ENCODE results near the gene MTR.

The MTR gene

DNA sequence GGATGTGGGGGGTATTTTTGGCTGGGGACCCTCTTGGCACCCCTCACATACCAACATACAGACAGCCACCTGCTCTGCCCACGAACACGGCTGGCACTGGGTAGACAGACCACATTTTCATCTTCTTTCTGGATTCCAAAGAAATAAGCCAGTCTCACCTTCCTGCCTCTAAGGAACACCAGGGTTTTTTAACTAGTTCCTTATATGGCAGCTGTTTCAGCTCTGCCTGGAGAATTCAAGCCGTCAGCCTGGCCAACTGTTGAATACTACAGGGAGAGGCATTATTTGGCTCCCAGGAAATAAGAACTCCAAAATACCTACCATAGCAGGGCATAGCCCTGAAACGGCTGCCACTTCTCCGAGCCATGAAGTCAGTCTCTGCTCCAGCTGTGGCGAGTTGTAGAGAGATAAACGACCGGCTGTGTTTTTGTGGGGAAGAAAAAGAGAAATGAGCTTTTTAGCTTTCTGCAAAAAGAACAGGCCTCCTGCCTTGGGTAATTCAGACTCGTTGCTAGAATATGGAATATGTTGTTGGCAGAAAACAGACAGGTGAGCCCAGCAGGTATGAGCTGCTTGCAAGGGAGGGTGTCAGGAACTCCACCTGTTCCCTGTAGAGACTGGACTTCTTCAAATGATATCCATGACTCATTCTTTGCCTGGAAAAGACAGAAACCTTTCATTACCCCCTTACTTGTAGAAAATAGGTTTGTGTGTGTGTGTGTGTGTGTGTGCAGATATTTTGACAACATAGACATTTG, 157.3 kb downstream of the MTR start:
- H3K27me3 ChIP-seq (replicated peaks; ENCODE audit: insufficient read depth, low read length) = no peaks in the 10 kb centered on the region
- H3K79me2 ChIP-seq (ENCODE audit: low read length) = no peaks in the 10 kb centered on the region
- no peaks in the 10 kb centered on the region for H3F3A ChIP-seq (ENCODE audit: insufficient read depth, low read length)
- H3K9ac ChIP-seq (ENCODE audit: low read length) = no peak overlapping the region
- TF ChIP-seq, protein P1, sequence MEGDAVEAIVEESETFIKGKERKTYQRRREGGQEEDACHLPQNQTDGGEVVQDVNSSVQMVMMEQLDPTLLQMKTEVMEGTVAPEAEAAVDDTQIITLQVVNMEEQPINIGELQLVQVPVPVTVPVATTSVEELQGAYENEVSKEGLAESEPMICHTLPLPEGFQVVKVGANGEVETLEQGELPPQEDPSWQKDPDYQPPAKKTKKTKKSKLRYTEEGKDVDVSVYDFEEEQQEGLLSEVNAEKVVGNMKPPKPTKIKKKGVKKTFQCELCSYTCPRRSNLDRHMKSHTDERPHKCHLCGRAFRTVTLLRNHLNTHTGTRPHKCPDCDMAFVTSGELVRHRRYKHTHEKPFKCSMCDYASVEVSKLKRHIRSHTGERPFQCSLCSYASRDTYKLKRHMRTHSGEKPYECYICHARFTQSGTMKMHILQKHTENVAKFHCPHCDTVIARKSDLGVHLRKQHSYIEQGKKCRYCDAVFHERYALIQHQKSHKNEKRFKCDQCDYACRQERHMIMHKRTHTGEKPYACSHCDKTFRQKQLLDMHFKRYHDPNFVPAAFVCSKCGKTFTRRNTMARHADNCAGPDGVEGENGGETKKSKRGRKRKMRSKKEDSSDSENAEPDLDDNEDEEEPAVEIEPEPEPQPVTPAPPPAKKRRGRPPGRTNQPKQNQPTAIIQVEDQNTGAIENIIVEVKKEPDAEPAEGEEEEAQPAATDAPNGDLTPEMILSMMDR (IDR thresholded peaks at IDR 0.05; ENCODE audit: low read length) = no peak
- TF ChIP-seq EZH2phosphoT487 (IDR thresholded peaks at IDR 0.05; ENCODE audit: low read length) = no peak
- no peak for TF ChIP-seq EZH2 (optimal IDR thresholded peaks at IDR 0.05; ENCODE audit: low read depth, low read length)
- H3K4me1 ChIP-seq (ENCODE audit: low read length) = no peaks in the 10 kb centered on the region
- no peak for DNase-seq
- H3K9me3 ChIP-seq (replicated peaks; ENCODE audit: insufficient read depth, low read length) = no peaks in the 10 kb centered on the region
- no peaks in the 10 kb centered on the region for H3K9me2 ChIP-seq (replicated peaks; ENCODE audit: insufficient read depth, low read length)
- H3K4me2 ChIP-seq (ENCODE audit: low read depth, low read length) = no peak overlapping the region
- no peak overlapping the region for H3K4me3 ChIP-seq (ENCODE audit: low read length)
- no peaks in the 10 kb centered on the region for H4K20me1 ChIP-seq (ENCODE audit: insufficient read depth, low read length)
- no peak overlapping the region for H3K27ac ChIP-seq (ENCODE audit: low read length)
- H2AFZ ChIP-seq (ENCODE audit: low read length) = no peak overlapping the region
- H3K36me3 ChIP-seq (replicated peaks; ENCODE audit: insufficient read depth, low read length) = no peaks in the 10 kb centered on the region

DNA sequence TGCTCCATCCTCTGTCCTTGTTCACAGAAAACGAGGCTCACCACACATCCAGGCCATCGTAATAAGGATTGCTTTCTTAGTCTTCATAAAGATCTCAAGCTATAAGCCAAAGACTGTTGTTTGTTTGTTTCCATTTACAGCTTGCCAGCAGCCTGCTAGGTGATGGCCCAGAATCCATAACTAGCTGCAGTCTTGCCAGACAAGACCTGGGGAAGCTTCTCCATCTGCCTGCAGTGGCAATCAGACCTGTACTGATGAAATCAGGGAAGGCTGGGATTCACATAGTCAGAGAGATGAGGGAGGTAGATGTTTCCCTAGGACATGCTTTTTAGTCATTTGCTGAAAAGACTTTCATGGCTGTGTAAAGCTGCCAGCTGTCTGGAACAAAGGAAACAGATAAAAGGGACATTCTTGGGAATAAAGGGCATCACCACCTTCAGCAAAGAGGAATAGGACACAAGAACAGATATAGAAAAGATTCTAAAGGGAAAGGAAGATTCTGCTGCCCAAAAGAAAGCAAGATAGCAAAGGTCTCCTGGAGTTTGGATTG, 158.1 kb downstream of the MTR start:
- Histone ChIP-seq H3F3A (ENCODE audit: insufficient read depth, low read length) (no peaks in the 10 kb centered on the region), H3K9me2 (replicated peaks; ENCODE audit: insufficient read depth, low read length) (no peaks in the 10 kb centered on the region), H3K9me3 (replicated peaks; ENCODE audit: insufficient read depth, low read length) (no peaks in the 10 kb centered on the region), H3K27me3 (replicated peaks; ENCODE audit: insufficient read depth, low read length) (no peaks in the 10 kb centered on the region), H4K20me1 (ENCODE audit: insufficient read depth, low read length) (no peaks in the 10 kb centered on the region), H3K36me3 (replicated peaks; ENCODE audit: insufficient read depth, low read length) (no peaks in the 10 kb centered on the region), H3K79me2 (ENCODE audit: low read length) (no peaks in the 10 kb centered on the region), H2AFZ (ENCODE audit: low read length) (no peak overlapping the region), H3K4me3 (ENCODE audit: low read length) (no peak overlapping the region), H3K9ac (ENCODE audit: low read length) (no peak overlapping the region), H3K27ac (ENCODE audit: low read length) (no peak overlapping the region), H3K4me2 (ENCODE audit: low read depth, low read length) (no peak overlapping the region), H3K4me1 (ENCODE audit: low read length) (no peaks in the 10 kb centered on the region)
- DNase-seq = no peak
- TF ChIP-seq EZH2phosphoT487 (IDR thresholded peaks at IDR 0.05; ENCODE audit: low read length) (no peak), EZH2 (optimal IDR thresholded peaks at IDR 0.05; ENCODE audit: low read depth, low read length) (no peak)
- TF ChIP-seq, protein P1 (IDR thresholded peaks at IDR 0.05; ENCODE audit: low read length) = no peak
